Progenitor cell of endocrine pancreas (in vitro differentiated cells): ENCODE results near the gene CTNNA1. TPM values are rescaled to one million over a fixed set of nuclear protein-coding genes. Genes with fewer than 3 reads are reported as not detected.

Experiments used
- DNase-seq: peaks from one replicate; pipeline ENCODE4 v3.0.0; 2021; ENCODE audit warnings: low spot score; ENCODE audit not compliant: unreplicated experiment
- H3K27ac Mint-ChIP-seq: 2 replicates; pipeline ENCODE4 v1.8.0; 2021; ENCODE audit warnings: mild to moderate bottlenecking, moderate library complexity, mixed read lengths
- H3K27me3 Mint-ChIP-seq: 2 replicates; pipeline ENCODE4 v1.8.0; 2021; ENCODE audit warnings: mixed read lengths
- H3K36me3 Mint-ChIP-seq: 2 replicates; pipeline ENCODE4 v1.8.0; 2022; ENCODE audit warnings: mixed read lengths; ENCODE audit not compliant: insufficient read depth
- H3K4me1 Mint-ChIP-seq: 2 replicates; pipeline ENCODE4 v1.8.0; 2021; ENCODE audit warnings: low read depth, mixed read lengths
- H3K4me3 Mint-ChIP-seq: 2 replicates; pipeline ENCODE4 v1.8.0; 2021; ENCODE audit warnings: low read depth, mild to moderate bottlenecking, moderate library complexity, mixed read lengths
- H3K9me3 Mint-ChIP-seq: 2 replicates; pipeline ENCODE4 v1.8.0; 2021; ENCODE audit warnings: low read depth, mixed read lengths
- total RNA-seq: library from RNA; stranded (reverse); gene quantifications from 2 replicates; pipeline ENCODE4 v1.2.1, GENCODE V29; 2021
- TF ChIP-seq, protein P1 (sequence below): fragments of 200-600 bp; sonication (generic); IDR thresholded peaks from one replicate; pipeline ENCODE4 v1.5.0; 2021; ENCODE audit warnings: antibody characterized with exemption, mild to moderate bottlenecking; ENCODE audit not compliant: unreplicated experiment

Gene CTNNA1
- total RNA-seq, 1 donor from 2014 or later: 394 TPM

DNA sequence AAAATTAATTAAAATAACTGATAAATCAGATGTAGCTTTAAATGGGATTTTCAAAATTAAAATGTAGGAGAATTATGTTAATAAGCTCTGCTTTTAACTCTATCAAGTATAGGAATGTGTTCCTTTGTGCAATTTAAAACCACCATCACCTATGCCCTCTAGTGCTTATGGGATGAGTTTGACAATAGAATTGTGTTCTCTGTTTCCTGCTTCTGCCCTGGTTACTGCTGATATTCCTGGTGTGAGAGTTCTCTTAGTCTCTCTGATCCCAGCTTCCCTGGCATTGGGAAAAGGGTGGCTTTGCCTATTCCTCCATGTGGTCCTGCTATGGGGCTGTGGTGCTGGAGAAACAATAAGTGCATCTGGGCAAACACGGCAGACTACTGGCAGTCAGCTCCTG is 113.8 kb downstream of the CTNNA1 start:
- no peak overlapping the region for H3K27ac Mint-ChIP-seq
- H3K4me3 Mint-ChIP-seq: no peak overlapping the region
- TF ChIP-seq, protein P1, sequence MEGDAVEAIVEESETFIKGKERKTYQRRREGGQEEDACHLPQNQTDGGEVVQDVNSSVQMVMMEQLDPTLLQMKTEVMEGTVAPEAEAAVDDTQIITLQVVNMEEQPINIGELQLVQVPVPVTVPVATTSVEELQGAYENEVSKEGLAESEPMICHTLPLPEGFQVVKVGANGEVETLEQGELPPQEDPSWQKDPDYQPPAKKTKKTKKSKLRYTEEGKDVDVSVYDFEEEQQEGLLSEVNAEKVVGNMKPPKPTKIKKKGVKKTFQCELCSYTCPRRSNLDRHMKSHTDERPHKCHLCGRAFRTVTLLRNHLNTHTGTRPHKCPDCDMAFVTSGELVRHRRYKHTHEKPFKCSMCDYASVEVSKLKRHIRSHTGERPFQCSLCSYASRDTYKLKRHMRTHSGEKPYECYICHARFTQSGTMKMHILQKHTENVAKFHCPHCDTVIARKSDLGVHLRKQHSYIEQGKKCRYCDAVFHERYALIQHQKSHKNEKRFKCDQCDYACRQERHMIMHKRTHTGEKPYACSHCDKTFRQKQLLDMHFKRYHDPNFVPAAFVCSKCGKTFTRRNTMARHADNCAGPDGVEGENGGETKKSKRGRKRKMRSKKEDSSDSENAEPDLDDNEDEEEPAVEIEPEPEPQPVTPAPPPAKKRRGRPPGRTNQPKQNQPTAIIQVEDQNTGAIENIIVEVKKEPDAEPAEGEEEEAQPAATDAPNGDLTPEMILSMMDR: no peak
- DNase-seq: no peak
- peaks cover 22% of the 10 kb centered on the region for H3K36me3 Mint-ChIP-seq
- H3K27me3 Mint-ChIP-seq: no peaks in the 10 kb centered on the region
- H3K4me1 Mint-ChIP-seq: peaks cover 35% of the 10 kb centered on the region
- peaks cover 6% of the 10 kb centered on the region for H3K9me3 Mint-ChIP-seq

DNA sequence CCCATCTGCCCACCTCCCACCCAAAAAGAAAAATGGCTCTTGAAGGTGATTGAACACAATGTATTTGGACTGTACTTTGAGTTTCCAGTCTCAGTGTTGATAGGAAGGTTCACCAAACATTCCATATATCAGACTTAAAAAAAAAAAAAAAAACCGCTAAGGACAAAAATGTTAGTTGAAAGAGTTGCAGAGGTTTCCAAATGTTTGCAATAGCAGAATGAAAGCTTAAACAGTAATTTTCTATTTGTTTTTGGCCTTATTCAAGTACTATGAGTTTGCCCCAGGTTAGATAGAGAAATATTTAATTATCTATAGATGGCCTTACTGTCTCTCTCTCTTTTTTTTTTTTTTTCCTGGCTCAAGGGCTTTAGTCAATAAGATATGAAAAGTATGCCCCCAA is 115.8 kb downstream of the CTNNA1 start:
- peak overlapping the region; percentile 32 for H3K27ac Mint-ChIP-seq
- DNase-seq: no peak
- H3K27me3 Mint-ChIP-seq: no peaks in the 10 kb centered on the region
- TF ChIP-seq, protein P1: no peak
- H3K36me3 Mint-ChIP-seq: peaks cover 7% of the 10 kb centered on the region
- H3K9me3 Mint-ChIP-seq: no peaks in the 10 kb centered on the region
- H3K4me1 Mint-ChIP-seq: peaks cover 44% of the 10 kb centered on the region
- H3K4me3 Mint-ChIP-seq: no peak overlapping the region

DNA sequence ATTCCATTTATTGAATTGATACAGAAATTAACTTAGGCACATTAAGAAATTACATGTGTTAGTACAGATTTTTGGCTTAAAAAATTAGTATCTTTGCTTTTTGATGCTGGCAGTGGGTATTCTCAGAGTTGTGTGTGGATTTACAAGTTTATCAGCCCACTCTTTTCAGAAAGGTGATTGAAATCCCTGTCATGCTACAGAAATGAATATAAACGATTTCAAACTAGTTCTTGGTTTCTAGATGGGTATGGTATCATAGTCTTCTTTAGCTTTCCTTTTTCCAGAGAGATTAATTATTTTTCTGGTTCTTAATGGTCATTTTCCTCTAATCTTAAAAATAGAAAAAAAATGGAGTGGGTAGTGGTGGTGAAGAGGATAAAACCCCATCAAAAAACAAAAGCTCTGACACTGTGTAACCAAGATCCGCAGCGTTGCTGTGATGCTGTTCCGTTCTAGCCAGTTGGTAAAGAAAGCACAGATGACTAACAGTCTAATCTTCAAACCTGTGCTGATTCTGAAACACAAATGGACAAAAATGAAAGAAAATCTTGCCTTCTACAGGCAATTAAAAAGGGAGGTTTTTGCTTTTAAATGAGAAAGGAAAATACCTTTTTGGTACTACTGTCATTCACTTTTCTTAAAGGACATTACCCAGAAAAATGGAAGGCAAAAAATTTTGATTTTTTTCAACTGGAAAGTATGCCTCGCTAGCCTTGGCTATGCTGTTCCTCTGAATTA is 116.7 kb downstream of the CTNNA1 start:
- H3K4me3 Mint-ChIP-seq: no peak overlapping the region
- H3K9me3 Mint-ChIP-seq: no peaks in the 10 kb centered on the region
- DNase-seq: no peak

DNA sequence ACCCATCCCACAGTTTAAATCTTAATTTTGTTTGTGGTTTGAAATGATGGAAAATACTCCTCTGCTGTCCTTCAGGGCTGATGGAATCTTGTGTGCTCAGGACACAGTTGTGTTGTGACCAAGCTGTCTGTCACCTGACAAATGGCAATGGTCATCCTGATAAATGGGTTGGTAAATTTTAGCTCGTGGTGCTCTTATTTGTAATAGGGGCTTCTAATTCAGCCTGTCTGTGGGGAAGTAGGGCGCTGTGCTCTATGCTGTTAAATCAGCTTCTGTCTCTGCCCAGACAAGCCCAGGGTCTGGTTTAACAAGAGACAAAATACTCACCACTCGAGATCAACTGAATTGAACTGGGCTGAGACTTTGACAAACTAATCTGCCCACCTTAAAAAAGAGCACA is 117.4 kb downstream of the CTNNA1 start:
- no peaks in the 10 kb centered on the region for H3K9me3 Mint-ChIP-seq
- peaks cover 53% of the 10 kb centered on the region for H3K4me1 Mint-ChIP-seq
- no peak overlapping the region for H3K4me3 Mint-ChIP-seq
- H3K36me3 Mint-ChIP-seq: peaks cover under 1% of the 10 kb centered on the region
- DNase-seq: no peak
- TF ChIP-seq, protein P1: no peak
- no peaks in the 10 kb centered on the region for H3K27me3 Mint-ChIP-seq
- H3K27ac Mint-ChIP-seq: peak overlapping the region; percentile 93

More for the DNA sequence above, 116.7 kb downstream of the CTNNA1 start:
- TF ChIP-seq, protein P1: no peak
- Mint-ChIP-seq H3K36me3 (peaks cover 3% of the 10 kb centered on the region), H3K27ac (peak overlapping the region; percentile 89), H3K27me3 (no peaks in the 10 kb centered on the region), H3K4me1 (peaks cover 47% of the 10 kb centered on the region)

DNA sequence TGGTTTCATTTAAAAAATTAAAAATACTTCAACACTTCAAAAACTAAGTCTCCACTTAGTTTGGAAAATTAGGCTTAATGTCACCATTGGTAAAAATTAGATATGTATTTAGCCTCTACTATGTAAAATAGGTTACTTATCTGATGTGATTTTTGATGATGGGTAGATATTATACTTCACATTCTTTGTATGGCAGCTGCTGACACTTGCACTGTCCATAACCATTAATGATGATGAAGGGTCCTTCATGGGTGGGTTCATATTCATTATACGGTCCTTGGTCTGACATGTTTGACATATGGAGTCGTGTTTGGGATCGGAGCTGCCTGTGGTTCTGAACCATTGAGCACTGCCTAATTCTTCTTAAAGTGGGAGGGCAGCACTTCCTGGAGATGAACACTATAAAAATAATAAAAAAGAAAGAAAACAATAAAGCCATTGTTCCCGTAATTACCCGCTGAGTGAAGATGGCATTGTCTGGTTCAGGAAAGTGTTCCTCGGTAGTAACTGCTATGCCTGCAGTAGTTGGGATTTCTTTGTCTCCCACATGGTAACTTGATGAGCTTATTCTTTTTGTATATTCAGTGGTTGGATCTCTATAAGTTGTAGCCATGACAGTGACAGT is 119.7 kb downstream of the CTNNA1 start:
- Mint-ChIP-seq H3K9me3 (no peaks in the 10 kb centered on the region), H3K36me3 (peaks cover 1% of the 10 kb centered on the region), H3K27me3 (no peaks in the 10 kb centered on the region), H3K4me1 (peaks cover 54% of the 10 kb centered on the region), H3K27ac (peak overlapping the region; percentile 40), H3K4me3 (no peak overlapping the region)
- DNase-seq: no peak
- TF ChIP-seq, protein P1: no peak
